HG02610 (cell line): ENCODE data around the gene KLHL9.

Experiments
- ATAC-seq: cut with Tn5 transposase; IDR thresholded peaks from one replicate; pipeline ENCODE4 v1.9.1; 2021; ENCODE audit warnings: mild to moderate bottlenecking, moderate library complexity; ENCODE audit not compliant: unreplicated experiment

Gene KLHL9

DNA sequence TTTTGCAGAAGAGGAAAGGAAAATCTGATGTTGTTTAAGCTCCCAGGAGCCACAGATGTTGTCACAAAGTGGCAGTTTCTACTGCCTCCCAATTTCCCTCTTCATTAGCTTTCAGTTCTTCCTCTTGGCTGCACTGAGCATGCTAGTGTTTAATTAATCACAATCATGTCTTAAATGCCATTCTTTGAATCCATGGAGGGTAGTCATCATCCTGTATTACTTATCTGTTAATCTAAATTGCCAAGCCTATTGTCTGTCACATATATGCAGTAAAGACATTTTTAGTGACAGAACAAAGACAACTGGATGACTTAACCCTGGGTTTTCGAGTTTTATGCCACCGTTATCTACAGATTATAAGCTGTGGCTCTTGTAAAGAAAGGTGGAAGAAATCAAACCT is 14.7 kb downstream of the KLHL9 start:
- ATAC-seq, result no peak

DNA sequence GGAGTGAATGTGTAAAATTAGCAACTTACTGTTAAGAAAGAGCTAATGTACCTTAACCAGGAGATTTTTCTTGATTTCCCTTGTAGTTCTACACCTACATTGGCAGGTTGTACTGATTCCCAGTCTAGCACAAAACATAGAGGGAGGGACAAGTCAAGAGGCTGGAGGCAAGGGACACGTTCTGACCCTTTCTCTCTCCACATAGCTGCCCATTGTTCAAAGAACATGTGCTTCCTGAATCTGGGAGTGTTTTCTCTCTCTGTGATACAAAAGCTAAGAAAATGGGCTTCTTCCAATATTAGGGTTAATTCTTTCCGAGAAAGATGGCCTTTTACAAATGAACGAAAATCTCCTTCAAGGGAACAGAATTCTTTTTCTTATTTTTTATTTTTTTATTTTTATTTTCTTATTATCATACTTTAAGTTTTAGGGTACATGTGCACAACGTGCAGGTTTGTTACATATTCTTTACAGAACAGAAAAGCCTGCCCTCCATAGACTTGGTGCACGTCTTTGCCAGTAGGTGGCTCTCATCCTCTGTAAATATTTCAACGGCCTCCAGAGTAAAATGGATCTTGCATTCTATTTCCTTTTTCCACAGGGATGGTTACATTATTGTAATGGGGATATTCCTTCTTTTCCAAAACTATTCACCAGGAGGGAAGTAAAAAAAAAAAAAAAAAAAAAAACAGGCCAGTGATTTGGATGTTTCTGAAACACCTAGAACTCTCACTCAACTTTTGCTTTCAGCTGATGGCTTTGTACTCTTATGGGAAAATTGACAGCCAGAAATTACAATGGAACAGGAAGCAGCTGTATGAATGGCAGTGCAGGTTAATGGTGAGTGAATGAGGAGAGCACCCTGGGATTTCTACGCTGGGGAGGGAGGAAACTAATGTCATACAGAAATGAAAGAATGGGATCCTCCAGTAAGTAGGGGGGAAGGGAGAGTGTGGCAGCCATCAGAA is 17.0 kb downstream of the KLHL9 start:
- peak; percentile 78 for ATAC-seq

DNA sequence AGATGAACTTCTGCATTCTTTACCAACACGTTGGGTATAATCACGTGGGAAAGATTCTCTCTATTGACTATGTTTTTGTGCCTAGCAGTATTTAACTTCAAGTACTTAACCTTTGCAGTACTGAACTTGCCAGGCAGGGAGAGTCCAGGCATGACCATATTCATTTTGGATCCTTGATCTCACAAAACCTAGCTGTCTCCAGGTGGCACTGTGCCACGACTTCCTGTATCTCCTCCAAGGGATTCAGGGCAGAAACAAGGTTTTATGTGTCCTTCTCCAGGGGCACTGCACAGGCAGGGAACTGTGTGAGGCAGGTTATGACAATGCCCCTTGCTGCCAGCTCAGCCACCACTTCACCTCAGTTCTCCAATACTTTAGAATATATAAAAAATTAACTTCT is 18.3 kb downstream of the KLHL9 start:
- no peak for ATAC-seq

DNA sequence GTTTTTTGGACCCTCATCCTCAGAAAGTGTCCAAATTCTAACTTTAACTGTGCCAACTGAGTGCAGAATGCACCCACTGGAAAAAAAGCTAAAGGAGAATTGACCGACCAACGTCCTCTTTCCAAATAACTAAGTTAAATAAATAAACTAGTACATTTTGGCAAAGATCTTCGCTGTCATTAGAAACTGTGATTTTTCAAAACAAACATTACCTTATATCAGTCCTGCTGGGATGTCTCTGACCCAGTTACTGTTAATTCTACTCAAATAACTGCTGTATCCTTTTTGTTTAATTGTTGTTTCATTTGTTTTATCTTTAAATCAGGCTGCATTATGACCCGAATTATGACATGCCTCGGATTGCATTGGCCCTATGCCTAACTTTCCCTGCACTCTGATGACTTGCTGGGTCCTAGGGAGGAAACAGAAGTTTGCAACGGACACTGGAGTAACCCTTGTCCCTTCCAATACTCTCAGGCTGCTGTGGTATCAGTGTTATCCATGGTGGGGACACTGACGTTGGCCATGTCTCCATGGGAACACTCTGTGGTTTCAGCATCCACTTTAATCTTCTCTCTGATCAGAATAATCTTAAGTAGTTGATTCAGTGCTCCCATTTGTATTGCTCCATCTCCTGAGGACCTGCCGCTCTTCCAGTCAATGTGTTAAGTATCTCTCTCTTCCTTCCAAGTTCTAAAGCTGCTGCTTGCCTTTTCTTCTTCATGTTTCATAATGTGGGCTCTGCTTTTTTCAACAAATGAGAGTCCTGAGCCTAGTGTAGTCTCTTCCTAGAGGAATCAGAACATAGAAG is 19.0 kb downstream of the KLHL9 start:
- no peak for ATAC-seq

DNA sequence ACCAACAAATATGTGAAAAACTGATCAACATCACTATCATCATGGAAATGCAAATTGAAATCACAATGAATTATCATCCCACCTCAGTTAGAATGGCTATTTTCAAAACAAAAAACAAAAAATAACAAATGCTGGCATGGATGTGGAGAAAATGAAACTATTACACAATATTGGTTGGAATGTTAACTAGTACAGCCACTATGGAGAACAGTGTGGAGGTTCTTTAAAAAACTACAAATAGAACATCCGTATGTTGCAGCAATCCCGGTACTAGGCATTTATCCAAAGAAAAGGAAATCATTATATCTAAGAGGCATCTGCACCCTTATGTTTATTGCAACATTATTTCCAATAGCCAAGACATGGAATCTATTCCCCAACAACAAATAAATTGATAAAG is 21.1 kb downstream of the KLHL9 start:
- no peak for ATAC-seq

DNA sequence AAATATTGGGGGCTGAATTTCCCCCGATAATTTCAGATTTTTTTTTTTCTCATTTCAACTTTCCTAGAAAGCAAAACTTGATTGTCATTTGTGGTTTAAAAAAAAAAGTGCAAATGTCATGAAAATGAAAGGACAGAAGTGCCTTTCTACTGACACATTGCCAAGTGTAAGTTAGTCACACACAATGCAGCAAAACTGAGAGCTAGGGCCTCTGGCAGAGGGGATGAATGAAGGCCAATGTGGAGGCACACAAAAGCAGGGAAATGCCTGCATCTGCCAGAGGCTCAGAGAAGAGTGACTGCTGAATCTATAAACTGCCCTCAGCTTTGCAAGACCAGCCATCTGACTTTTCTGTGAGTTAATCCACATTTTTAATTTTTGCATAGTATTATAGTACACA is 23.3 kb downstream of the KLHL9 start:
- no peak for ATAC-seq

DNA sequence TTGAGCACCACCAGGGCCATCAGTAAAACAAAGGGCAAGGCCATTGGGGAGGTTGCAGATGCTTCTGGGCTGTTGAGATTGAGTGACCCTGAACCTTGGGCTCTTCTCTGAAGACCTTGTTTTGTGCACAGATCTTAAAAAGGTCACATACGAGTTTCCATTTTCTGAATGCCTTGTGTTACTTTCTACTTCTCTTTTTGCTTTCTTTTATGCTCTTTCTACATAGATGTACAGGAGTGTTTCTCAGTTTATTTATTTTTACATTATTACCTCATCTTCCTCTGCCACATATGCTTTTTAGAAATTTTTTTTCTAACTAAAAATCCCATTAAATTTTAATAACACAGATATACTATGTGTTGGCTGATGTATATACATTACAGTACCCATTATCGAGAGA is 30.0 kb downstream of the KLHL9 start, which contains the start of gene IFNA5:
Gene IFNA5, minus strand, starts transcription at position 101 of the 400 bp plus-strand sequence. Its CDS starts 57 bp downstream, at position 44.
- ATAC-seq, result no peak

DNA sequence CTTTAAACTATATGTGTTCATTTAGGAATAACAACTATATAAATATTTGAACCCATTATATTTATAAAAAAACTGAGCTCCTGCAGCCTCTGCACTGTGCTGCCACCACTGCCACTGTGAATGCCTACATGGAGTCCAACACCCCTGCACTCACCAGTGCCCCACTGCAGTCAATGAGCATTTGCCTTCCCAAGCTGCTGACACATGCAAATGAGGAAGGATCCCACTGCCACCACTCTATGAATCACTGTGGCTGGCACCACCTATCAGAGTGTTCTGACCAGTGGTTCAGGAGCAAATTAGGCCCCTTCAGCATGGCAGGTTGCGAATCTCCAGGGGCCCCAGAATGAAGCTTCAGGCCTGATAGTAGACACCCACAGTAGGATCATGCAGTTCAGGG is 39.2 kb downstream of the KLHL9 start:
- ATAC-seq, result no peak

DNA sequence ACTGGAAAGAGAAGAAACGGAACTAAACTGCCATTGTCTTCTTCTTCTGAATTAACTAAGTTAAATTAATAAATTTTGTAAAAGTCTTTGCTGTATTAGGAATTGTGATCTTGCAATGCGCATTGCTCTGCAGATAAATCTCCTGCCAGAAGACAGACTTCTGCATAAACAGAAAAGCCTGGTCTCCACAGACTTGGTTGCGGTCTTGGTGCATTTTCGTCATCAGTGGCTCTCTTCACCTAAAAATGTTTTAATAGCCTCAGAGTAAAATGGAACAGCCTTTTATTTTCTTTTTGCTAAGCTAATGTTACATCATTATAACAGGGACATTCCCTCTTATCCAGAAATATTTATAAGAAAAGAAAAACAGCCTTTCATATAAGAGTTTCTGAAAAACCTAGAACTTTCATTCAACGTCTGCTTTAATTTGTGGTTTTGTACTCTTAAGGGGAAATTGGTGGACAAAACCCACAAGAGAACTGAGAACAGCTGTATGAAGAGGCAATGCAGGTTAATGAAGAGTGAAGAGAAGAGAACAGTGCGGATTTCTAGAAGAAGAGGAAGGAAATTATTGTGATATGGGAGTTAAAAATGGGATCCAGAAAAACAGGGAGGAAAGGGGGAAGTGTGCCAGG is 40.2 kb downstream of the KLHL9 start:
- peak; percentile 87 for ATAC-seq

DNA sequence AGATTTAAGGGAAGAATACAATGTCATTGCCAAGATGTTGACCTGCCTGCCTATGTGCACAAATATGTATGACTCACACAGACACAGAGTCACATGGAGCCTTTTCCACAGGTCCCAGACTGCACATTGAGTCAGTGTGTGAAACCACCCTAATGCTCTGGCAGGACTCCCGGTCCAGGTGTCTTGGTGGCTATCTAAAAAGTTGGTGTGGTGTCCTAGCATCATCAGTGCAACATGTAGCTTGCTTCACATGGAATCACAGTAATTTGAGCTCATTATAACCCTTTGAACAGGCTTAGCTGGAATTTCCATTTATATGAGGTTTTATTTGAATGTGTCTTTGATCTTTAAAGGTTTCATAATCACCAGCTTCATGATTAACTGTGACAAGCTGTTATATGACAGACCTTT is 40.8 kb downstream of the KLHL9 start:
- peak; percentile 69 for ATAC-seq

DNA sequence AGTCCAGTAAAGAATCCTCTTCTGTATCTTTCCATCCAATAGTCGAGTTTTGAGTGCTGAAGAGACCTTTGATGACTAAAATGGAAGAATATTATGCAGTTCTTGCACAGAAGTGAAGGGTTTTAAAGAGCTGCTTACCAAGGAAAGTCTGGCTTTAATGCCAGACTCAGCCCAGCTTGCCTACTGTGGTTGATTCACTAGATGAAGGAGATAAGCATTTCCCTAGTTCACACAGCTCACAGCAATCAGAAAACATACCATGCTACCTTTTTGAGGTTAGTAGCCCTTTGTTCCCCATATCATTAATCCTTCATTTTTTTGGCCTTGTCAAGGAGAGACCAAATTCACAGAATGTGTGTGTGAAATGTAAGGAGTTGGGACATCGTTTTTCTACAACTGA is 45.4 kb downstream of the KLHL9 start:
- ATAC-seq, result no peak

DNA sequence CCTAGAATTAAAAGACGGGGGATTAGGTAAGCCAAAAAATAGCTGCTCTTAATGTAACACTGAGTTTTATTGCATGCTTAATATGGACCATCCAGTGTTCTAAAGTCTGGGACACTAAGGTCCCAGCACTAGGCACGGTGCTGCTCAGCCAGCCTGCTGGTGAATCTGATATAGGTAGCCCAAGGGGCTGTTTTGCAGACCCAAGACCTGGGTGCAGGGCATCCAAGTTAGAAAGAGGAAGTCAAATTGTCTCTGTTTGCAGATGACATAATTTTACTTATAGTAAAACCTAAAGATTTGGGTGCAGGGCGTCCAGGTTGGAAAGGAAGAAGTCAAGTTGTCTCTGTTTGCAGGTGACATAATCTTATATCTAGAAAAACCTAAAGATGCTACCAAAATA is 47.9 kb downstream of the KLHL9 start:
- no peak for ATAC-seq

DNA sequence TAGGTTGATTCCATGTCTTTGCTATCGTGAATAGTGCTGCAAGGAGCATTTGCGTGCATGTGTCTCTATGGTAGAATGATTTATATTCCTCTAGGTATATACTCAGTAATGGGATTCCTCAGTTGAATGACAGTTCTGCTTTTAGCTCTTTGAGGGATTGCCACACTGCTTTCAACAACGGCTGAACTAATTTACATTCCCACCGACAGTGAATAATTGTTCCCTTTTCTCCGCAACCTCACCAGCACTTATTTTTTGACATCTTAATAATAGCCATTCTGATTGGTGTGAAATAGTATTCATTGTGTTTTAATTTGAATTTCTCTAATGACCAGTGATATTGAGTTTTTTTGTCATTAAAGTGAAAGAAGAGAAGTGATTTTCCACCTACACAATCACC is 48.5 kb downstream of the KLHL9 start:
- ATAC-seq, result no peak

DNA sequence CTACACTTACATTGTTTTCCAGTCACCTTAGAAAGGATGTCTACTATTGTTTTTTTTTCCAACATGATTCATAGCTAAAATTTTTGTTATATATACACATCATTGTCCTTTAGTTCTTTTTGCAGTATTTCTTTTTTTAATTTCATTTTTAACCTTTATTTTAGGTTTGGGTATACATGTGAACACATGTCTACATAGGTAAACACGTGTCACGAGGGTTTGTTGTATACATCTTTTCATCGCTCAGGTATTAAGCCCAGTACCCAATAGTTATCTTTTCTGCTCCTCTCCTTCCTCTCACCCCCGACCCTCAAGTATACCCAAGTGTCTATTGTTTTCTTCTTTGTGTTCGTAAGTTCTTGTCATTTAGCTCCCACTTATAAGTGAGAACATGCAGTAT is 49.1 kb downstream of the KLHL9 start:
- no peak for ATAC-seq

DNA sequence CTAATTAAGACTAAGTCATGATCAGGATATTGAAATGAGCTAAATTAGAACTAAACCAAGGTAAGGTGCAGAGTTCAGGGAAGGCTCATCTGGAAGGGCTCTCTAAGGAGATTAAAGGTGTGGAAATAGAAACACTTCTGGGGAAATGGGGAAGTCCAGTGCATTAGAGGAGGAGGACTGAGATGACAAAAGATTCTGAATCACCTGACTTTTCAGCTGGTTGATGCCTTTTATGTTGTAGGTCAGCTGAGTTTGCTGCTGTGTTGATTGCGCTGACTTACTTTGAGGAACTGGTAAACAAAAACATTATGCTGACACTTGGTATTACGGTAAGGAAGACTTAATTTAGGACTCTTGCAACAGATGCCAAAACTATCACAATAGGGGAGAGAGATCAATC is 53.9 kb downstream of the KLHL9 start:
- no peak for ATAC-seq
